Liver (tissue), 3 donors: ENCODE results near the gene CD3D.

Experiments used
- JUND ChIP-seq, 2 donors: IDR thresholded peaks; 2 replicates each; pipeline ENCODE4 v1.6.1; 2016; ENCODE audit warnings: antibody characterized with exemption in 2 of 2
- TF ChIP-seq, protein P1 (sequence below): fragments of 150-350 bp; IDR thresholded peaks from 2 replicates; pipeline ENCODE4 v1.5.1; 2017; ENCODE audit warnings: improper control_type of control experiment, low read depth, low read length; ENCODE audit not compliant: missing input control
- donor health status: healthy.
- donor health status: healthy.

DNA sequence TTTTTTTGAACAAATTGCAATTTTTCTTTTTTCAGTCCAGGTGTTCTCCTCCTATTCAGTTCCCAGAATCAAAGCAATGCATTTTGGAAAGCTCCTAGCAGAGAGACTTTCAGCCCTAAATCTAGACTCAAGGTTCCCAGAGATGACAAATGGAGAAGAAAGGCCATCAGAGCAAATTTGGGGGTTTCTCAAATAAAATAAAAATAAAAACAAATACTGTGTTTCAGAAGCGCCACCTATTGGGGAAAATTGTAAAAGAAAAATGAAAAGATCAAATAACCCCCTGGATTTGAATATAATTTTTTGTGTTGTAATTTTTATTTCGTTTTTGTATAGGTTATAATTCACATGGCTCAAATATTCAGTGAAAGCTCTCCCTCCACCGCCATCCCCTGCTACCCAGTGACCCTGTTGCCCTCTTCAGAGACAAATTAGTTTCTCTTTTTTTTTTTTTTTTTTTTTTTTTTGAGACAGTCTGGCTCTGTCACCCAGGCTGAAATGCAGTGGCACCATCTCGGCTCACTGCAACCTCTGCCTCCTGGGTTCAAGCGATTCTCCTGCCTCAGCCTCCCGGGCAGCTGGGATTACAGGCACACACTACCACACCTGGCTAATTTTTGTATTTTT lies 10.7 kb upstream of the CD3D start:
- TF ChIP-seq, protein P1, sequence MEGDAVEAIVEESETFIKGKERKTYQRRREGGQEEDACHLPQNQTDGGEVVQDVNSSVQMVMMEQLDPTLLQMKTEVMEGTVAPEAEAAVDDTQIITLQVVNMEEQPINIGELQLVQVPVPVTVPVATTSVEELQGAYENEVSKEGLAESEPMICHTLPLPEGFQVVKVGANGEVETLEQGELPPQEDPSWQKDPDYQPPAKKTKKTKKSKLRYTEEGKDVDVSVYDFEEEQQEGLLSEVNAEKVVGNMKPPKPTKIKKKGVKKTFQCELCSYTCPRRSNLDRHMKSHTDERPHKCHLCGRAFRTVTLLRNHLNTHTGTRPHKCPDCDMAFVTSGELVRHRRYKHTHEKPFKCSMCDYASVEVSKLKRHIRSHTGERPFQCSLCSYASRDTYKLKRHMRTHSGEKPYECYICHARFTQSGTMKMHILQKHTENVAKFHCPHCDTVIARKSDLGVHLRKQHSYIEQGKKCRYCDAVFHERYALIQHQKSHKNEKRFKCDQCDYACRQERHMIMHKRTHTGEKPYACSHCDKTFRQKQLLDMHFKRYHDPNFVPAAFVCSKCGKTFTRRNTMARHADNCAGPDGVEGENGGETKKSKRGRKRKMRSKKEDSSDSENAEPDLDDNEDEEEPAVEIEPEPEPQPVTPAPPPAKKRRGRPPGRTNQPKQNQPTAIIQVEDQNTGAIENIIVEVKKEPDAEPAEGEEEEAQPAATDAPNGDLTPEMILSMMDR: peak; percentile 42
- TF ChIP-seq JUND (IDR thresholded peaks at IDR 0.05): no peak
